Nucleus accumbens (tissue), 56 donors: ENCODE measurements around the gene MAT1A.
"Not testable (repeated sequence)": the region's sequence is repeated elsewhere in the genome, so short reads cannot be mapped to it uniquely, and the experiment has no call there.

ENCODE experiments used
- DNase-seq, 56 donors: peaks; one replicate each; lab custom pipeline; 2025; lab: John Stamatoyannopoulos, UW

Gene MAT1A

GRCh38 chr10:80236457-80236856 is 53.0 kb downstream of the MAT1A start:
- not testable (repeated sequence) for DNase-seq

- DNase-seq: not testable (repeated sequence)
These were observed 54.9 kb downstream of the MAT1A start for GRCh38 chr10:80234331-80235235.

- DNase-seq: not testable (repeated sequence)
These were observed 55.6 kb downstream of the MAT1A start for GRCh38 chr10:80233871-80234270.

- not testable (repeated sequence) for DNase-seq
These were observed 62.7 kb downstream of the MAT1A start for GRCh38 chr10:80226723-80227122.

- not testable (repeated sequence) for DNase-seq
These were observed 66.4 kb downstream of the MAT1A start for GRCh38 chr10:80223031-80223419.
